ENCODE measurements around the gene PRSS57. TPM values are rescaled to one million over a fixed set of nuclear protein-coding genes. Genes with fewer than 3 reads are reported as not detected.

PRSS57 gene
- total and polyA plus RNA-seq, 2 donors (not counting 1 experiment from before 2014, with no cell fraction given) = not detected

- Histone ChIP-seq H3K4me1 (ENCODE audit: control insufficient read depth, extremely low read depth, insufficient read depth, low read length) (no peaks in the 10 kb centered on the region), H3K27ac (ENCODE audit: insufficient read depth, low read length) (no peak overlapping the region), H3K4me3 (replicated peaks in 1 of 4; ENCODE audit: control extremely low read depth in 1 of 4, insufficient read depth in 1 of 4, low read depth in 3 of 4, low read length in 4 of 4) (no peak overlapping the region), H3K36me3 (ENCODE audit: control insufficient read depth, insufficient read depth, low read length) (no peaks in the 10 kb centered on the region), H3K9me3 (ENCODE audit: control insufficient read depth, insufficient read depth, low read depth, low read length) (no peaks in the 10 kb centered on the region), H3K79me2 (ENCODE audit: control insufficient read depth, insufficient read depth, low read length) (no peaks in the 10 kb centered on the region), H3K9ac (ENCODE audit: insufficient read depth, low read length) (no peak overlapping the region), H3K27me3 (ENCODE audit: control insufficient read depth, insufficient read depth, low read length) (no peaks in the 10 kb centered on the region), H4K20me1 (ENCODE audit: control insufficient read depth, extremely low read depth, insufficient read depth, low read length) (no peaks in the 10 kb centered on the region), H3K4me2 (ENCODE audit: extremely low read depth, insufficient read depth, low read length) (no peak overlapping the region), H2AFZ (ENCODE audit: low read length) (no peak overlapping the region)
- TF ChIP-seq EZH2 (IDR thresholded peaks at IDR 0.05; ENCODE audit: low read length, missing control alignments) = no peak
- TF ChIP-seq, protein P1, sequence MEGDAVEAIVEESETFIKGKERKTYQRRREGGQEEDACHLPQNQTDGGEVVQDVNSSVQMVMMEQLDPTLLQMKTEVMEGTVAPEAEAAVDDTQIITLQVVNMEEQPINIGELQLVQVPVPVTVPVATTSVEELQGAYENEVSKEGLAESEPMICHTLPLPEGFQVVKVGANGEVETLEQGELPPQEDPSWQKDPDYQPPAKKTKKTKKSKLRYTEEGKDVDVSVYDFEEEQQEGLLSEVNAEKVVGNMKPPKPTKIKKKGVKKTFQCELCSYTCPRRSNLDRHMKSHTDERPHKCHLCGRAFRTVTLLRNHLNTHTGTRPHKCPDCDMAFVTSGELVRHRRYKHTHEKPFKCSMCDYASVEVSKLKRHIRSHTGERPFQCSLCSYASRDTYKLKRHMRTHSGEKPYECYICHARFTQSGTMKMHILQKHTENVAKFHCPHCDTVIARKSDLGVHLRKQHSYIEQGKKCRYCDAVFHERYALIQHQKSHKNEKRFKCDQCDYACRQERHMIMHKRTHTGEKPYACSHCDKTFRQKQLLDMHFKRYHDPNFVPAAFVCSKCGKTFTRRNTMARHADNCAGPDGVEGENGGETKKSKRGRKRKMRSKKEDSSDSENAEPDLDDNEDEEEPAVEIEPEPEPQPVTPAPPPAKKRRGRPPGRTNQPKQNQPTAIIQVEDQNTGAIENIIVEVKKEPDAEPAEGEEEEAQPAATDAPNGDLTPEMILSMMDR (conservative IDR thresholded peaks at IDR 0.05 in 1 of 2, IDR thresholded peaks at IDR 0.05 in 1 of 2; ENCODE audit: low read depth in 1 of 2, low read length in 2 of 2) = no peak
- DNase-seq (ENCODE audit: low read depth in 2 of 2) = no peak
Observed at GRCh38 chr19:715347-715746, 20.1 kb upstream of the PRSS57 start.

DNA sequence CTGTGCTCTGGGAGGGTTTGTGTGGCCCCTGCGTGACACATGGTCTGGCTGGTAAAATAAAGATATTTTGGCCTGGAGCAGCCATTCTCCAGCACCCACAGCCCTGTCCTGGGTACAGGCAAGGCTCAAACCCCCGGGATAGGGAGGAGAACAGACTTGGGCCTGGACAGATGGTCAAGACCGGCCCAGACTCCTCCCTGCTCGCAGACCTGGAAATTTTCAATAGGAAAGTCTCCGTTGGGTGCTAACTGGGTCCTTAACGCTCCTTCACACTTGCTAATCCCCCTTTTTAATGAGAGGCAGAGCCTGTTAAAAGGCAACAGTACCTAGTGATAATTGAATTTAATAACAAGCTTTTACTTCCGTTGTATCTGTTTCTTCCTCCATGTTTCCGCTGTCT lies 16.0 kb upstream of the PRSS57 start:
- H3K4me2 ChIP-seq (ENCODE audit: extremely low read depth, insufficient read depth, low read length) = no peak overlapping the region
- H3K9me3 ChIP-seq (ENCODE audit: control insufficient read depth, insufficient read depth, low read depth, low read length) = no peaks in the 10 kb centered on the region
- H3K4me1 ChIP-seq (ENCODE audit: control insufficient read depth, extremely low read depth, insufficient read depth, low read length) = peaks cover 4% of the 10 kb centered on the region
- no peak overlapping the region for H3K9ac ChIP-seq (ENCODE audit: insufficient read depth, low read length)
- peaks cover 16% of the 10 kb centered on the region for H3K27me3 ChIP-seq (ENCODE audit: control insufficient read depth, insufficient read depth, low read length)
- H3K4me3 ChIP-seq (replicated peaks in 1 of 4; ENCODE audit: control extremely low read depth in 1 of 4, insufficient read depth in 1 of 4, low read depth in 3 of 4, low read length in 4 of 4) = no peak overlapping the region
- H3K79me2 ChIP-seq (ENCODE audit: control insufficient read depth, insufficient read depth, low read length) = no peaks in the 10 kb centered on the region
- H4K20me1 ChIP-seq (ENCODE audit: control insufficient read depth, extremely low read depth, insufficient read depth, low read length) = no peaks in the 10 kb centered on the region
- TF ChIP-seq EZH2 (IDR thresholded peaks at IDR 0.05; ENCODE audit: low read length, missing control alignments) = no peak
- TF ChIP-seq, protein P1 (conservative IDR thresholded peaks at IDR 0.05 in 1 of 2, IDR thresholded peaks at IDR 0.05 in 1 of 2; ENCODE audit: low read depth in 1 of 2, low read length in 2 of 2) = no peak
- H3K36me3 ChIP-seq (ENCODE audit: control insufficient read depth, insufficient read depth, low read length) = no peaks in the 10 kb centered on the region
- no peak overlapping the region for H3K27ac ChIP-seq (ENCODE audit: insufficient read depth, low read length)
- H2AFZ ChIP-seq (ENCODE audit: low read length) = no peak overlapping the region
- no peak for DNase-seq (ENCODE audit: low read depth in 2 of 2)

GRCh38 chr19:710767-711166 lies 15.5 kb upstream of the PRSS57 start:
- Histone ChIP-seq H3K27ac (ENCODE audit: insufficient read depth, low read length) (no peak overlapping the region), H4K20me1 (ENCODE audit: control insufficient read depth, extremely low read depth, insufficient read depth, low read length) (no peaks in the 10 kb centered on the region), H3K9me3 (ENCODE audit: control insufficient read depth, insufficient read depth, low read depth, low read length) (no peaks in the 10 kb centered on the region), H3K9ac (ENCODE audit: insufficient read depth, low read length) (no peak overlapping the region), H3K36me3 (ENCODE audit: control insufficient read depth, insufficient read depth, low read length) (no peaks in the 10 kb centered on the region), H3K27me3 (ENCODE audit: control insufficient read depth, insufficient read depth, low read length) (peaks cover 16% of the 10 kb centered on the region), H2AFZ (ENCODE audit: low read length) (no peak overlapping the region), H3K4me1 (ENCODE audit: control insufficient read depth, extremely low read depth, insufficient read depth, low read length) (peaks cover 4% of the 10 kb centered on the region), H3K79me2 (ENCODE audit: control insufficient read depth, insufficient read depth, low read length) (no peaks in the 10 kb centered on the region), H3K4me3 (replicated peaks in 1 of 4; ENCODE audit: control extremely low read depth in 1 of 4, insufficient read depth in 1 of 4, low read depth in 3 of 4, low read length in 4 of 4) (no peak overlapping the region), H3K4me2 (ENCODE audit: extremely low read depth, insufficient read depth, low read length) (no peak overlapping the region)
- peak in 1 of 2 donors; percentile 63 for DNase-seq (ENCODE audit: low read depth in 2 of 2)
- TF ChIP-seq, protein P1 (conservative IDR thresholded peaks at IDR 0.05 in 1 of 2, IDR thresholded peaks at IDR 0.05 in 1 of 2; ENCODE audit: low read depth in 1 of 2, low read length in 2 of 2) = no peak
- TF ChIP-seq EZH2 (IDR thresholded peaks at IDR 0.05; ENCODE audit: low read length, missing control alignments) = no peak
